GM21423 (cell line): ENCODE measurements around the gene LCK.

Experiments
- ATAC-seq: cut with Tn5 transposase; IDR thresholded peaks from one replicate; pipeline ENCODE4 v1.9.1; 2021; ENCODE audit warnings: mild to moderate bottlenecking, moderate library complexity; ENCODE audit not compliant: unreplicated experiment

The LCK gene

DNA sequence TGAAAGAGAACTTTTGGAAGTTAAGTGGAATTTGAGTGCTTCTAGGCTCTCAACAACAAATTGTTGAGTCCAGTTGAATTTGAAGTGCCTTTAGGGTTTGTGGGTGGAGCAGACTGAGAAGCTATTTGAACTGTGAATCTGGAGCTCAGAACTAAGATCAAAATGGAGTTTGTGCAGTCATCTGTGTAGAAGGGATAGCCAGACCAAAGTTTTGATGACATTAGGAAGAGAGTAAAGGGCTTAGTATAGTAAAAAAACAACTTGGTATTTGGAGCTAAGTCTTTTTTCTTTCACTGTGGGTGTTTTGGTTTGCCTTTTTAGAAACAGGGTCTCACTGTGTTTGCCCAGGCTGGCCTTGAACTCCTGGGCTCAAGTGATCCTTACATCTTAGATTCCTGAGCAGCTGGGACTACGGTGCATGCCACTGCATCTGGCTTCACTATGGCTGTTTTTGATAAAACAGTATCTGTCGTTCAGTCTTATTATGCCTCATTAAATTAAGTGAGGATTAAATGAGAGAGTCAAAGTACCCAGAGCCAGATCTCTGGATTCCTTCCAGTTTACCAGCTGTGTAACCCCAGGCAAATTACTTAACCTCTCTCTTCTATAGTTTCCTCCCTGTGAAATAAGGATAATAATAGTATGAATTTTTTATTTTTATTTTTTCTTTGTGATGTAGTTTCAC lies 60.8 kb downstream of the LCK start:
- no peak for ATAC-seq

GRCh38 chr1:32316903-32317277 lies 65.8 kb downstream of the LCK start:
- no peak for ATAC-seq

DNA sequence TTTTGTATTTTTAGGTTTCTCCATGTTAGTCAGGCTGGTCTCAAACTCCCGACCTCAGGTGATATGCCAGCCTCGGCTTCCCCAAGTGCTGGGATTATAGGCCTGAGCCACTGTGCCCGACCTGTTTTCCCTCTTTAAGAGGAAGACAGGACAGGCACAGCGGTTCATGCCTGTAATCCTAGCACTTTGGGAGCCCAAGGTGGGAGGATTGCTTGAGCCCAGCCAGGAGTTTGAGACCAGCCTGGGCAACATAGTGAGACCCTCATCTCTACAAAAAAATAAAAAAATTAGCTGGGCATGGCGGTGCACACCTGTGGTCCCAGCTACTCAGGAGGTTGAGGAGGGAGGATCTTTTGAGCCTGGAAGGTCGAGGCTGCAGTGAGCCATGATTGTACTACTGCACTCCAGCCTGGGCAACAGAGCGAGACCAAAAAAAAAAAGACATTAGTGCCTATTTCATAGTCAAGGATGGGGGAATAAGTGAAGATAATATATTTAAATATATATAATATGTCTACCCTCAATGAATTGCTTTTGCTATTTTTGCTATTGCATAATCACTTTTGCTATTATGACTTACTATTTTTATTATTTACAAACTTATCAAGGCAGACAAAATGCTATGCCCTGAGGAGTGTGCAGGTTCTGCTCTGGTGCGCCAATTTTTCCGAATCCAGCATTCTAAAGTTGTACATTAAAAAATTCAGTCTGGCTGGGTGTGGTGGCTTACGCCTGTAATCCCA lies 67.2 kb downstream of the LCK start:
- ATAC-seq: no peak

DNA sequence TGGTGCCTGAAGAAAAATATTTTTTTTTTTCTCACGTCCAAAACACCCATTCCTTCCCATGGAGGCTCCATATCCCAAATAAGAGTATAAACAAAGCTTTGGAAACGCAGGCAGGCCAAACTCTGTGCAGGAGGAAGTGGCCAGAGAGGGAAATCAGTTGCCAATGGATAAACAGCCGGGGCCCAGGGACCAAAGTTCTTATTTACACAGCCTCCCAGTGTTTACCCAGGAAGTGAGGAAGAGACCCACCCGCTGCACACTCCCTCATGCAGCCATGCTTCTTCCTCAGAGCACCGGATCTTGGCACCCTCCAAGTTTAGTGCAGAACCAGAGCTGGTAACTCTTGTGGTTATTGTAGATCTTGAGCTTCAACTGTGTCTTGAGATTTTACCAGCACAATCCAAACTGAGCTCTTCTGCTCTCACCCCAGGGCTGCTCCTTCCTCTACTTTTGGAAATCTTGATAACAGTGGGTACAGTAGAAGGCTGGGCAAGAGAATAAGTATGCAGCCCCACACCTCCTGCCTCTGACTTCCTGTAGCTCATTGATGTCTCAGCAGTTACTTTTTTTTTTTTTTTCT lies 70.7 kb downstream of the LCK start:
- no peak for ATAC-seq

- no peak for ATAC-seq
These were observed 76.1 kb downstream of the LCK start for GRCh38 chr1:32327204-32327603.

DNA sequence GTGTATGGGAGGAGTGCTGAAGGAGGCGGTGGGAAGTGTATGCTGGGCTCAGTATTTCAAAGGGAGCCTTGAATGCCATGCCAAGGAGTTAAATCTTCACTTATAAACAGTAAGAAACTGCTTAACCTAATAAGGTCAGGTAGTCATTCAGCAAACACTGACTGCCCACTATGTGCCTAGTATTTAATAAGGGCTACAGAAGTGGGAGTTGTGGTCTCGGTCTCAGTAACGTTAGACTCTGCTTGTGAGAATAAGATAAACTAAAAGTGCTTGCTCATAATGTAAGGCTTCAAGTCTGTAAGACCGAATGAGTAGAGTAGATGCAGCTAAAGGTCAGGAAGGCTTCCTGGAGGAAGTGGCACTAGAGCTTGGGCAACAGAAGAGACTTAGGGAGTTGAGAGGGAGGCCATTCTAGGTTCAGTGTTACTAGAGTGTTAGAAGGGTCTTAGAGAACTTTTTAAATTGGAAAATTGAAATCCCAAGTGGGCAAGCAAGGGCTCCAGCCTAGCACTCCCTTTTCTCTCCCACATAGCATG lies 78.9 kb downstream of the LCK start:
- no peak for ATAC-seq

GRCh38 chr1:32330558-32331151 lies 79.6 kb downstream of the LCK start:
- no peak for ATAC-seq

DNA sequence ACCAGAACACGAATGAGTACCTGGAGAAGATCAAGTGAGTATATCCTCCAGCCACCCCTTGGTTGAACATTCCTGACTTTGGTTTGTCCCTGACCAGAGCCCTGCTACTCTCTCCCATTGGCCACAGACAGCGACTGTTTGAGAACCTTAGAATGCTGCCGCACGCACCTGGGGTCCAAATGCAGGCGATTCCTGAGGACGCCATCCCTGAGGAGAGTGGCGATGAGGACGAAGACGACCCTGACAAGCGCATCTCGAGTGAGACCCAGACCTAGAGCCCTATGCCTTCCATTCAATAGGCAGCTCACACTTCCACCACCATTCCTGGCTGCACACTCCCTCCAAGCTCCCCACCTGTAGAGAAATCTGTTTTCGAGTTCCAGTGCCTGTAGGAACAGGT lies 80.5 kb downstream of the LCK start:
- no peak for ATAC-seq

- ATAC-seq: no peak
These were observed 81.4 kb downstream of the LCK start for GRCh38 chr1:32332290-32333079.

GRCh38 chr1:32333251-32333963 lies 82.3 kb downstream of the LCK start:
- no peak for ATAC-seq

DNA sequence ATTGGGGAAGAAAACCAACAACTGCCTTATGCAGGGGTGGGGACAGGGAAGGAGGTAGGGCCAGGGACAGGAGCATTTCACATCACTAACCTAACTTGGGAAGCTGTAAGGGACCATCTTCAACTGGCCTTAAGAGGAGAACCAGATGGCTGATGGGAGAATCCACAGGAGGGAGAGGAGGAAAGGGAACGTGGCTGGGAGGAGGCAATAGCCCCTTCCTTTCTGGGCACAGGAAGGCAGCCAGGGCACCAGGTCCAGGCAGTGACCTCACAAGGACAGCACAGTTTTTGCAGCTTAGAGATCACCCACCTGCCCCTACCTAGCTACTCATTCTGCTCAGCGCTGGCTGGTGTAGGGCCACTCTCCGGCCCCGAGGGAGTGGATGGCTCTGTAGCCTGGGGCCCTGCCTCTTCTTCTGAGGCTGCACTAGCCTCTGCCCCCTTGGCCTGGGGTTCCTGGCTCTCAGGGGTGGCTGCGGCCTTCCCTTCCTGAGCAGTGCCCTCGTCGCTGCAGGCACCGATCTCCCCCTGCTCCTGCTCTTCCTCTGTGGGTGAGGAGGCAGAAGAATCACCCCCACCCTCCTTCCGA lies 83.3 kb downstream of the LCK start:
- ATAC-seq: no peak

- peak; percentile 21 for ATAC-seq
These were observed 83.9 kb downstream of the LCK start for GRCh38 chr1:32334864-32335534.

- peak; percentile 2 for ATAC-seq
These were observed 84.4 kb downstream of the LCK start for GRCh38 chr1:32335535-32335789.
